Measurements from ENCODE around the gene PITPNM3.
"Not testable (repeated sequence)": the region's sequence is repeated elsewhere in the genome, so short reads cannot be mapped to it uniquely, and the experiment has no call there.

Gene PITPNM3

GRCh38 chr17:6556121-6557039, at the start of gene PITPNM3:
TSS of gene PITPNM3 (minus strand) at chr17:6556555. CDS start at chr17:6556406, 149 bp downstream.
- DNase-seq, result no peak

GRCh38 chr17:6605142-6605541, 48.8 kb upstream of the PITPNM3 start:
- DNase-seq, result no peak

GRCh38 chr17:6603744-6604325, 47.5 kb upstream of the PITPNM3 start:
- no peak for DNase-seq

GRCh38 chr17:6602141-6602540, 45.8 kb upstream of the PITPNM3 start:
- DNase-seq, result no peak

- DNase-seq, result no peak
Observed at GRCh38 chr17:6599364-6599763, 43.0 kb upstream of the PITPNM3 start.

- DNase-seq, result no peak
Observed at GRCh38 chr17:6597727-6598126, 41.4 kb upstream of the PITPNM3 start.

GRCh38 chr17:6596941-6597340, 40.6 kb upstream of the PITPNM3 start:
- DNase-seq, result no peak

- no peak for DNase-seq
Observed at GRCh38 chr17:6596511-6596910, 40.2 kb upstream of the PITPNM3 start.

- DNase-seq, result no peak
Observed at GRCh38 chr17:6596081-6596480, 39.7 kb upstream of the PITPNM3 start.

- not testable (repeated sequence) for DNase-seq
Observed at GRCh38 chr17:6593371-6593770, 37.0 kb upstream of the PITPNM3 start.

- no peak for DNase-seq
Observed at GRCh38 chr17:6592173-6592572, 35.8 kb upstream of the PITPNM3 start.

GRCh38 chr17:6591599-6592158, 35.3 kb upstream of the PITPNM3 start:
- DNase-seq, result no peak

- no peak for DNase-seq
Observed at GRCh38 chr17:6589266-6589946, 33.1 kb upstream of the PITPNM3 start.

GRCh38 chr17:6588165-6588564, 31.8 kb upstream of the PITPNM3 start:
- no peak for DNase-seq

GRCh38 chr17:6587310-6587709, 31.0 kb upstream of the PITPNM3 start:
- no peak for DNase-seq

- no peak for DNase-seq
Observed at GRCh38 chr17:6583411-6583810, 27.1 kb upstream of the PITPNM3 start.

- DNase-seq, result no peak
Observed at GRCh38 chr17:6580625-6581024, 24.3 kb upstream of the PITPNM3 start.

GRCh38 chr17:6578491-6578890, 22.1 kb upstream of the PITPNM3 start:
- DNase-seq, result no peak

- no peak for DNase-seq
Observed at GRCh38 chr17:6577686-6578263, 21.4 kb upstream of the PITPNM3 start.

GRCh38 chr17:6576038-6576785, 19.9 kb upstream of the PITPNM3 start:
- DNase-seq, result no peak

GRCh38 chr17:6575596-6575988, 19.2 kb upstream of the PITPNM3 start:
- DNase-seq, result no peak
